Activated B cell treated with CpG ODN at 0.5 μM for 24 hours (primary cell): ENCODE data around the gene PPT1. TPM values are rescaled to one million over a fixed set of nuclear protein-coding genes. Genes with fewer than 3 reads are reported as not detected.

ENCODE experiments used
- ATAC-seq: fragments of 200-7000 bp; cut with Tn5 transposase; one replicate; pipeline ENCODE4 v1.10.0; 2021; ENCODE audit warnings: low read depth, mild to moderate bottlenecking, moderate library complexity
- CTCF ChIA-PET: fragments of 350-600 bp; sonication (Branson Sonifier 250); formaldehyde crosslinking; loops from one replicate; lab custom pipeline; 2021; ENCODE audit warnings: antibody characterized with exemption; lab: Charles Lee
- POLR2A ChIA-PET: fragments of 350-600 bp; sonication (Branson Sonifier 250); formaldehyde crosslinking; loops from one replicate; lab custom pipeline; 2021; ENCODE audit warnings: antibody characterized with exemption; lab: Charles Lee
- DNase-seq: peaks from one replicate; pipeline ENCODE4 v3.0.0; 2022
- H3K27ac Mint-ChIP-seq: one replicate; pipeline ENCODE4 v1.8.0; 2020; ENCODE audit warnings: mixed read lengths
- H3K27me3 Mint-ChIP-seq: one replicate; pipeline ENCODE4 v1.8.0; 2021; ENCODE audit warnings: mixed read lengths
- H3K36me3 Mint-ChIP-seq: one replicate; pipeline ENCODE4 v1.8.0; 2021; ENCODE audit warnings: low read depth, mixed read lengths
- H3K4me1 Mint-ChIP-seq: one replicate; pipeline ENCODE4 v1.8.0; 2021; ENCODE audit warnings: mixed read lengths
- H3K4me3 Mint-ChIP-seq: one replicate; pipeline ENCODE4 v1.8.0; 2020; ENCODE audit warnings: mild to moderate bottlenecking, mixed read lengths
- H3K9me3 Mint-ChIP-seq: one replicate; pipeline ENCODE4 v1.8.0; 2020; ENCODE audit warnings: mixed read lengths
- CTCF ChIP-seq: fragments of 200-600 bp; IDR thresholded peaks from one replicate; pipeline ENCODE4 v1.8.0; 2022; ENCODE audit warnings: antibody characterized with exemption, mild to moderate bottlenecking
- intact Hi-C: fragments of 100-400 bp; cut with micrococcal nuclease; formaldehyde crosslinking; loops from one replicate; pipeline ENCODE4 v1.15.1; 2024
- total RNA-seq: library from RNA; stranded (reverse); gene quantifications from 2 replicates; pipeline ENCODE4 v1.2.3, GENCODE V29; 2022

Gene PPT1
- total RNA-seq, 1 donor from 2014 or later: 41.8 TPM

- DNase-seq (no peak), ATAC-seq (no peak)
- H3K27me3 Mint-ChIP-seq: no peaks in the 10 kb centered on the region
- intact Hi-C loops: no loop called here
- H3K9me3 Mint-ChIP-seq: no peaks in the 10 kb centered on the region
- peaks cover 93% of the 10 kb centered on the region for H3K4me1 Mint-ChIP-seq
- H3K36me3 Mint-ChIP-seq: peaks cover 75% of the 10 kb centered on the region
- CTCF ChIA-PET: interaction anchor here (1.4 kb wide), 1 partner anchor 27 kb away, joined by 3 read pairs; no protein-coding TSS in a partner anchor
- TF ChIP-seq CTCF: no peak
- POLR2A ChIA-PET: interaction anchor here (0.6 to 2.9 kb wide), 5 partner anchors 13 to 335 kb away, joined by 3 to 13 read pairs (median 4); partner anchors contain the start of gene CAP1
- H3K4me3 Mint-ChIP-seq: peak overlapping the region; percentile 59
- peak overlapping the region; percentile 72 for H3K27ac Mint-ChIP-seq
Observed at GRCh38 chr1:40058453-40059337, 38.4 kb downstream of the PPT1 start.

GRCh38 chr1:40058097-40058452 lies 39.0 kb downstream of the PPT1 start:
- Mint-ChIP-seq H3K27ac (peak overlapping the region; percentile 72), H3K36me3 (peaks cover 74% of the 10 kb centered on the region), H3K27me3 (no peaks in the 10 kb centered on the region), H3K4me3 (no peak overlapping the region), H3K9me3 (no peaks in the 10 kb centered on the region), H3K4me1 (peaks cover 92% of the 10 kb centered on the region)
- POLR2A ChIA-PET: interaction anchor here (0.6 to 2.9 kb wide), 3 partner anchors 15 to 182 kb away, joined by 4 to 13 read pairs (median 5); partner anchors contain the start of gene CAP1
- CTCF ChIA-PET: interaction anchor here (1.4 kb wide), 1 partner anchor 27 kb away, joined by 3 read pairs; no protein-coding TSS in a partner anchor
- TF ChIP-seq CTCF: no peak
- no peak for ATAC-seq
- intact Hi-C loops: no loop called here
- no peak for DNase-seq

GRCh38 chr1:40057310-40058030 lies 39.6 kb downstream of the PPT1 start:
- no peak for DNase-seq
- Mint-ChIP-seq H3K4me3 (no peak overlapping the region), H3K27me3 (no peaks in the 10 kb centered on the region), H3K4me1 (peaks cover 92% of the 10 kb centered on the region), H3K9me3 (no peaks in the 10 kb centered on the region), H3K36me3 (peaks cover 73% of the 10 kb centered on the region), H3K27ac (peak overlapping the region; percentile 72)
- POLR2A ChIA-PET: interaction anchor here (1.1 to 2.9 kb wide), 2 partner anchors 14 to 18 kb away, joined by 5 to 13 read pairs; partner anchors contain the start of gene CAP1
- intact Hi-C loops: no loop called here
- TF ChIP-seq CTCF: no peak
- CTCF ChIA-PET: interaction anchor here (1.1 to 1.4 kb wide), 2 partner anchors 18 to 26 kb away, joined by 3 to 4 read pairs; no protein-coding TSS in a partner anchor
- no peak for ATAC-seq

GRCh38 chr1:40056519-40057309 lies 40.3 kb downstream of the PPT1 start:
- POLR2A ChIA-PET: interaction anchor here (2.9 kb wide), 1 partner anchor 17 kb away, joined by 13 read pairs; the partner anchor contains the start of gene CAP1
- Mint-ChIP-seq H3K9me3 (no peaks in the 10 kb centered on the region), H3K36me3 (peaks cover 70% of the 10 kb centered on the region), H3K4me1 (peaks cover 92% of the 10 kb centered on the region), H3K27ac (peak overlapping the region; percentile 72), H3K4me3 (no peak overlapping the region), H3K27me3 (no peaks in the 10 kb centered on the region)
- intact Hi-C loops: no loop called here
- CTCF ChIA-PET: interaction anchor here (1.1 kb wide), 1 partner anchor 17 kb away, joined by 4 read pairs; no protein-coding TSS in a partner anchor
- DNase-seq: no peak
- TF ChIP-seq CTCF: no peak
- ATAC-seq: no peak
